DND-41 (cell line): Measurements from ENCODE around the gene HES2.
"Not testable (repeated sequence)": the region's sequence is repeated elsewhere in the genome, so short reads cannot be mapped to it uniquely, and the experiment has no call there.

Experiments used
- ATAC-seq: fragments of 200-7000 bp; cut with Tn5 transposase; 3 replicates; pipeline ENCODE4 v1.9.1; 2021; ENCODE audit warnings: low read depth; ENCODE audit not compliant: insufficient read depth
- DNase-seq: peaks from one replicate; pipeline ENCODE4 v3.0.0-alpha.2; 2020
- H2AFZ ChIP-seq: 2 replicates; pipeline ENCODE4 v1.6.0; 2012; ENCODE audit warnings: low read depth, low read length
- H3K27ac ChIP-seq: 2 replicates; pipeline ENCODE4 v1.5.1; 2012; ENCODE audit warnings: low read length, inconsistent platforms
- H3K27me3 ChIP-seq: fragments of 200-600 bp; sonication (generic); 2 replicates; pipeline ENCODE4 v1.6.0; 2012; ENCODE audit warnings: low read length, mild to moderate bottlenecking, inconsistent platforms; ENCODE audit not compliant: insufficient read depth, poor library complexity
- H3K36me3 ChIP-seq: 2 replicates; pipeline ENCODE4 v1.5.1; 2012; ENCODE audit warnings: low read length, inconsistent platforms; ENCODE audit not compliant: insufficient read depth
- H3K4me1 ChIP-seq: 2 replicates; pipeline ENCODE4 v1.5.1; 2012; ENCODE audit warnings: mild to moderate bottlenecking, low read length; ENCODE audit not compliant: insufficient read depth
- H3K4me2 ChIP-seq: 2 replicates; pipeline ENCODE4 v1.6.0; 2012; ENCODE audit warnings: mild to moderate bottlenecking, moderate library complexity, low read length, inconsistent platforms; ENCODE audit not compliant: insufficient read depth
- H3K4me3 ChIP-seq, 2 experiments: fragments of 200-600 bp in 1 of 2; shearing (Covaris generic) in 1 of 2; 2 replicates each; pipeline ENCODE4 v1.5.1; 2012 to 2016; ENCODE audit warnings: inconsistent platforms in 2 of 2, low read length in 2 of 2, mild to moderate bottlenecking in 2 of 2, low read depth in 1 of 2, moderate library complexity in 1 of 2
- H3K79me2 ChIP-seq: 2 replicates; pipeline ENCODE4 v1.6.0; 2012; ENCODE audit warnings: low read length, inconsistent platforms; ENCODE audit not compliant: insufficient read depth
- H3K9ac ChIP-seq: 2 replicates; pipeline ENCODE4 v1.6.0; 2012; ENCODE audit warnings: low read depth, mild to moderate bottlenecking, inconsistent platforms, low read length, moderate library complexity
- H3K9me3 ChIP-seq: 2 replicates; pipeline ENCODE4 v1.5.1; 2012; ENCODE audit warnings: low read length, moderate library complexity, mild to moderate bottlenecking, inconsistent platforms; ENCODE audit not compliant: insufficient read depth, severe bottlenecking
- H4K20me1 ChIP-seq: 2 replicates; pipeline ENCODE4 v1.6.0; 2012; ENCODE audit warnings: low read length; ENCODE audit not compliant: insufficient read depth
- EZH2 ChIP-seq: IDR thresholded peaks from 3 replicates; pipeline ENCODE4 v1.6.1; 2012; ENCODE audit warnings: borderline replicate concordance, low read depth, mild to moderate bottlenecking, moderate library complexity, low read length, inconsistent platforms; ENCODE audit not compliant: severe bottlenecking
- TF ChIP-seq, protein P1 (sequence below): IDR thresholded peaks from 2 replicates; pipeline ENCODE4 v1.5.1; 2012; ENCODE audit warnings: borderline replicate concordance, low read length, moderate library complexity, mild to moderate bottlenecking; ENCODE audit not compliant: poor library complexity, severe bottlenecking; ENCODE audit errors: extremely low read depth

Gene HES2

DNA sequence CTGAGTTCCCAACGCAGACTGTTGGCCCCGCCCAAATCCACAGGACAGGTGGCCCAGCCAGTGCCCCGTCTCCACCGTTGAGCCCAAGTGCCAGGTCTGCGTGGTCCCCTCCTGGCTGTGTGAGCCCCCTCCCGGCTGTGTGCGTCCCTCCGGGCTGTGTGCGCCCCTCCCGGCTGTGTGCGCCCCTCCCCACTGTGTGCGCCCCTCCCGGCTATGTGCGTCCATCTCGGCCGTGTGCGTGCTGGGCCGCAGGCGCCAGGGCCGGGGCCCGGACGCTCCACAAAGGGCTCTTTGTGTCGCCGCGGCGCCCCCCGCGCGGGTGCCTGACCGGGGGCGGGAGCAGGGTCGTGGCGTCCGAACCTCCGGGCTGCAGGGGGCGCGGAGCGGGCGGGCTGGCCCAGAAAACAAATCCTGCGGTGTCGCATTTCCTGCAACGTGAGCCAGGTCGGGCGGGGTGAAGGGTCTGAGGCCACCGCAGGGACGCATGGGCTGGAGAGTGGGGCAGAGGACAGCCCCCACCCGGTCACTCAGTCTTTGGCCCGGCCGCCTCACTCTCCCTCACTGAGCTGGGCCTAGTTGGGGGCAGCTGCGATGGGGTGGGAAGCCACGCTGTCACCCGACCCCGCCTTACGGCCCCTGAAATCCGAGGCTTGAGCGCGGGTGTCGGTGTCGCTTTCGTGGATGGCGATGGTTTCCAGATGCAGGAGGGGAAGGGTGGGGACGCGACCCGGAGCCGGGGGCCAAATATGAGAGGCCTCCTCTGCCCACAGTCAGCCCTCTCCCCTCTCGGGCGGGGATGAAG lies 27.5 kb upstream of the HES2 start:
- H4K20me1 ChIP-seq, result no peaks in the 10 kb centered on the region
- no peak overlapping the region for H3K9ac ChIP-seq

DNA sequence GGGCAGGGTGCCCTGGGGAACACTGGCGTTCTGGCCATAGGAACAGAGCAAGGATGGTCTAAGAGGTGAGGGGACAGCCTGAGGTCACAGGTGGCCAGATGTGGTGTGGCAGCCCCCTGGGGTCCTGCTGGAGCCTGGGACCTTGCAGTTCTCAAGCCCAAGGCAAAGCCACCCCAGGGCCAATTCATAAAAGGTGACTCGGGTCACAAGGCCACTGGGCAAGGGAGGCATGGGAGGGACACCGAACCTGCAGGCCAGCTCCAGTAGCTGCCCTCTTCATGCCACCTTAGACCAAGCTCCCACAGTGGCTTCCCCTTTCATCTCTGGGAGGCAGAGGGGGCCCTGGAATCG lies 26.9 kb upstream of the HES2 start:
- no peaks in the 10 kb centered on the region for H3K4me1 ChIP-seq
- H4K20me1 ChIP-seq, result no peaks in the 10 kb centered on the region
- no peak overlapping the region for H3K9ac ChIP-seq
- no peak overlapping the region for H3K27ac ChIP-seq
- DNase-seq, result no peak
- no peaks in the 10 kb centered on the region for H3K36me3 ChIP-seq
- H3K27me3 ChIP-seq, result peaks cover 7% of the 10 kb centered on the region
- H3K4me3 ChIP-seq, result no peak overlapping the region
- H3K79me2 ChIP-seq, result no peaks in the 10 kb centered on the region
- H3K9me3 ChIP-seq, result no peaks in the 10 kb centered on the region
- TF ChIP-seq, protein P1, sequence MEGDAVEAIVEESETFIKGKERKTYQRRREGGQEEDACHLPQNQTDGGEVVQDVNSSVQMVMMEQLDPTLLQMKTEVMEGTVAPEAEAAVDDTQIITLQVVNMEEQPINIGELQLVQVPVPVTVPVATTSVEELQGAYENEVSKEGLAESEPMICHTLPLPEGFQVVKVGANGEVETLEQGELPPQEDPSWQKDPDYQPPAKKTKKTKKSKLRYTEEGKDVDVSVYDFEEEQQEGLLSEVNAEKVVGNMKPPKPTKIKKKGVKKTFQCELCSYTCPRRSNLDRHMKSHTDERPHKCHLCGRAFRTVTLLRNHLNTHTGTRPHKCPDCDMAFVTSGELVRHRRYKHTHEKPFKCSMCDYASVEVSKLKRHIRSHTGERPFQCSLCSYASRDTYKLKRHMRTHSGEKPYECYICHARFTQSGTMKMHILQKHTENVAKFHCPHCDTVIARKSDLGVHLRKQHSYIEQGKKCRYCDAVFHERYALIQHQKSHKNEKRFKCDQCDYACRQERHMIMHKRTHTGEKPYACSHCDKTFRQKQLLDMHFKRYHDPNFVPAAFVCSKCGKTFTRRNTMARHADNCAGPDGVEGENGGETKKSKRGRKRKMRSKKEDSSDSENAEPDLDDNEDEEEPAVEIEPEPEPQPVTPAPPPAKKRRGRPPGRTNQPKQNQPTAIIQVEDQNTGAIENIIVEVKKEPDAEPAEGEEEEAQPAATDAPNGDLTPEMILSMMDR, result no peak
- TF ChIP-seq EZH2, result no peak
- no peak overlapping the region for H3K4me2 ChIP-seq
- no peak overlapping the region for H2AFZ ChIP-seq
- no peak for ATAC-seq

More for the DNA sequence above, 27.5 kb upstream of the HES2 start:
- H3K4me1 ChIP-seq, result no peaks in the 10 kb centered on the region
- H2AFZ ChIP-seq, result no peak overlapping the region
- H3K4me3 ChIP-seq, result no peak overlapping the region
- no peak overlapping the region for H3K27ac ChIP-seq
- no peak for ATAC-seq
- DNase-seq, result no peak
- no peaks in the 10 kb centered on the region for H3K9me3 ChIP-seq
- H3K36me3 ChIP-seq, result no peaks in the 10 kb centered on the region
- H3K79me2 ChIP-seq, result no peaks in the 10 kb centered on the region
- no peak for TF ChIP-seq EZH2
- TF ChIP-seq, protein P1, result no peak
- H3K27me3 ChIP-seq, result peaks cover 7% of the 10 kb centered on the region
- no peak overlapping the region for H3K4me2 ChIP-seq

DNA sequence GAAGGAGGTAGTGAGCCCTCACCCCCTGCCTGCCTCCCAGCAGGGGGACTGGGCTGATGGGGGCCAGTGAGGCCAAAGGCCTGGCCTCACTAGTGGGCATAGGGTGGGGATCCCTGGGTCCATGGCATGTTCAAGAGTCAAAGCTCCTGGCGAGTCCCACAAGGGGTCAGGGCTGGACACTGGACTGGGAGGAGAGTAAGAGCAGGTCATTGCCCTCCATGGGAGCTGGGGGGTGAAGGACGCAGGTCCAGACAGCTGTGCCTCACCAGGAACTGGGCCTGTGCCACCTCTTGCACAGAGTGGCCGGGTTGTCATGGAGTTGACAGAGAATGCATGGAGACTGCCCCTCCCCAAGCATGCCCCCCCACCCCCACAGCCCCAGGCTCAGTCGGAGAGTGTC lies 26.2 kb upstream of the HES2 start:
- H3K36me3 ChIP-seq, H3K9ac ChIP-seq, H4K20me1 ChIP-seq, H3K4me3 ChIP-seq, ATAC-seq, DNase-seq, H3K4me1 ChIP-seq, H3K9me3 ChIP-seq, H2AFZ ChIP-seq, H3K79me2 ChIP-seq, H3K4me2 ChIP-seq, H3K27me3 ChIP-seq, H3K27ac ChIP-seq: not testable (repeated sequence)

DNA sequence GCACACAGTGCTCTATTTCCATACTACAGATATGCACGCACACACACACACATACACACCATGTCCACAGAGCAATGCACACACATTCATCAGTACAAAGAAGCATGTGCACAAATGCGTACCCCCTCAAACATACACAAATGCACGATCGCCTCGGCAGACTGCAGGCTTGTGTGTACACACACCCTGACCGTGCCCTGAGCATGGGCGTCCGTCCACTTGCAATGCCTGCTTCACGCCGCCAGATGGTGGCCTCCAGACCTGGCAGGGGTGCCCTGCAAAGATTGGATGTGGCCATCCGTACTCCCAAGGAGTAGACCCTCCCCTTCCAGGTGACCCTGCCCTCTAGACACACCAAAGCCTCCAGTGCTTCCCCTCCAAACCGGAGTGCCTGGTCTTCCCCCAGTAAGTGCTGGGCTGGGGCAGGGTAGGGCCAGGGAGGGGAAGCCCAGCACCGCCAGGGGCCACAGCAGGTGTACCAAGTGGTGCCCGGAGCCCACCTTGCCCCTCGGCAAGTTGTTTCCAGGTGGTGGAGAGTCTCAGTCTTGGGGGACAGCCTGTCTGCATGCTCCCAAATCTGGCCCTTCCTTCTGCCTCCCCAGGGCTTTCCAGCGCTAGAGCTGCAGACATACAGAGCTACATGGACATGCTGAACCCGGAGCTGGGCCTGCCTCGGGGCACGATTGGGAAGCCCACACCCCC lies 25.5 kb upstream of the HES2 start:
- Histone ChIP-seq H3K4me2 (no peak overlapping the region), H3K79me2 (no peaks in the 10 kb centered on the region), H4K20me1 (no peaks in the 10 kb centered on the region), H2AFZ (no peak overlapping the region), H3K9ac (no peak overlapping the region), H3K4me1 (no peaks in the 10 kb centered on the region), H3K36me3 (no peaks in the 10 kb centered on the region), H3K9me3 (no peaks in the 10 kb centered on the region), H3K4me3 (no peak overlapping the region), H3K27ac (no peak overlapping the region), H3K27me3 (peaks cover 7% of the 10 kb centered on the region)
- ATAC-seq, result no peak; the same call in 2 of the 3 replicates
- TF ChIP-seq EZH2, result no peak
- TF ChIP-seq, protein P1, result peak; percentile 52
- DNase-seq, result peak; percentile 15
